Trophoblast cell (in vitro differentiated cells and primary cell): ENCODE results near the gene EFCAB11.
"Not testable (repeated sequence)": the region's sequence is repeated elsewhere in the genome, so short reads cannot be mapped to it uniquely, and the experiment has no call there.

Source experiments
- DNase-seq, 2 donors: peaks; one replicate each; pipeline ENCODE4 v3.0.0-alpha.2; 2016
- H2AFZ ChIP-seq: 2 replicates; pipeline ENCODE4 v1.6.1; 2013; ENCODE audit warnings: low read length, moderate library complexity, mild to moderate bottlenecking; ENCODE audit not compliant: insufficient read depth, poor library complexity
- H2AK5ac ChIP-seq: 2 replicates; pipeline ENCODE4 v1.6.1; 2013; ENCODE audit warnings: mild to moderate bottlenecking, low read length
- H2BK120ac ChIP-seq: 2 replicates; pipeline ENCODE4 v1.6.1; 2013; ENCODE audit warnings: low read length, mild to moderate bottlenecking, moderate library complexity; ENCODE audit not compliant: insufficient read depth, poor library complexity
- H2BK12ac ChIP-seq: 2 replicates; pipeline ENCODE4 v1.6.1; 2013; ENCODE audit warnings: mild to moderate bottlenecking, low read length, moderate library complexity
- H2BK5ac ChIP-seq: 2 replicates; pipeline ENCODE4 v1.6.1; 2013; ENCODE audit warnings: low read length, low read depth, moderate library complexity, mild to moderate bottlenecking; ENCODE audit not compliant: poor library complexity
- H3K14ac ChIP-seq: 2 replicates; pipeline ENCODE4 v1.6.1; 2013; ENCODE audit warnings: mild to moderate bottlenecking, low read length
- H3K18ac ChIP-seq: 2 replicates; pipeline ENCODE4 v1.6.1; 2013; ENCODE audit warnings: mild to moderate bottlenecking, low read length
- H3K23ac ChIP-seq: 2 replicates; pipeline ENCODE4 v1.6.1; 2013; ENCODE audit warnings: low read length
- H3K27ac ChIP-seq: 2 replicates; pipeline ENCODE4 v1.5.1; 2013; ENCODE audit warnings: low read depth, mild to moderate bottlenecking, inconsistent platforms, low read length, moderate library complexity
- H3K27me3 ChIP-seq: 2 replicates; pipeline ENCODE4 v1.6.1; 2013; ENCODE audit warnings: inconsistent platforms, mild to moderate bottlenecking, low read length, moderate library complexity; ENCODE audit not compliant: insufficient read depth
- H3K36me3 ChIP-seq, 2 experiments: 1 replicate in 1 of 2; 2 replicates in 1 of 2; pipeline ENCODE4 v1.6.1; 2013; ENCODE audit warnings: low read length in 2 of 2, mild to moderate bottlenecking in 2 of 2, moderate library complexity in 1 of 2; ENCODE audit not compliant: insufficient read depth in 2 of 2, control insufficient read depth in 1 of 2
- H3K4ac ChIP-seq: 2 replicates; pipeline ENCODE4 v1.6.1; 2013; ENCODE audit warnings: low read depth, mild to moderate bottlenecking, low read length, moderate library complexity
- H3K4me1 ChIP-seq, 2 experiments: 1 replicate in 1 of 2; 2 replicates in 1 of 2; pipeline ENCODE4 v1.6.1; 2013; ENCODE audit warnings: low read length in 2 of 2, mild to moderate bottlenecking in 2 of 2, moderate library complexity in 1 of 2; ENCODE audit not compliant: insufficient read depth in 2 of 2, control insufficient read depth in 1 of 2
- H3K4me2 ChIP-seq: 2 replicates; pipeline ENCODE4 v1.6.1; 2013; ENCODE audit warnings: inconsistent platforms, mild to moderate bottlenecking, low read length, moderate library complexity
- H3K4me3 ChIP-seq: 2 replicates; pipeline ENCODE4 v1.5.1; 2013; ENCODE audit warnings: mild to moderate bottlenecking, low read depth, low read length, inconsistent platforms
- H3K79me1 ChIP-seq: one replicate; pipeline ENCODE4 v1.6.1; 2013; ENCODE audit warnings: low read length
- H3K79me2 ChIP-seq: 2 replicates; pipeline ENCODE4 v1.6.1; 2013; ENCODE audit warnings: low read length, mild to moderate bottlenecking; ENCODE audit not compliant: control insufficient read depth, insufficient read depth, poor library complexity
- H3K9ac ChIP-seq: 2 replicates; pipeline ENCODE4 v1.6.1; 2013; ENCODE audit warnings: mild to moderate bottlenecking, low read length
- H3K9me3 ChIP-seq: 2 replicates; pipeline ENCODE4 v1.6.1; 2013; ENCODE audit warnings: low read depth, mild to moderate bottlenecking, control low read depth, inconsistent platforms, low read length; ENCODE audit not compliant: insufficient read depth
- H4K12ac ChIP-seq: 2 replicates; pipeline ENCODE4 v1.6.1; 2013; ENCODE audit warnings: low read depth, mild to moderate bottlenecking, low read length, moderate library complexity
- H4K8ac ChIP-seq: 2 replicates; pipeline ENCODE4 v1.6.1; 2013; ENCODE audit warnings: low read depth, mild to moderate bottlenecking, low read length, moderate library complexity
- H4K91ac ChIP-seq: one replicate; pipeline ENCODE4 v1.6.1; 2013; ENCODE audit warnings: low read depth, mild to moderate bottlenecking, low read length, moderate library complexity
- WGBS: extraction: QIAGEN DNeasy Blood & Tissue Kit; methylation state at CpG from one replicate; pipeline ENCODE4 v1.1.7; 2013; ENCODE audit warnings: missing lambda C conversion rate; ENCODE audit not compliant: insufficient read length, insufficient coverage; ENCODE audit errors: extremely low coverage; 5-methylcytosine and 5-hydroxymethylcytosine counted together

The EFCAB11 gene

DNA sequence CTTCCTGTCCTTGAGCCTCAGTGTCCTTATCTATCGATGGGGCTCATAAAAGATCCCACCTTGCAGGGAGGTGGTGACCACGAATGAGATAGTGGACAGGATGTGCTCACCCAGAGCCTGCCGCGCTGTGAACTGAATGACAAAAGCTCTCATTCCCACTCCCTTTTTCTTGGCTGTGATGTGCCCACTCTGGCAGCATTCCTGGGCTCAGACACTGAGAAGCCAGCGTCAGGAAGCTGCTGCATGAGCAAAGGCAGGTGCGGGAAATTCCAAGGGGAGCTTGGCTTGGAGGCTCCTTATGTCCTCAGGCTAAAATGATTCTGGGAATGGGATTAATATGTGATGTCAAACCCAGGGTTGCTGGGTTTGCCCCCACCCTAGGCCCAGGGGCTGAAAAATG is 61.6 kb downstream of the EFCAB11 start:
- Histone ChIP-seq H4K91ac (no peak overlapping the region), H3K4me3 (no peak overlapping the region), H3K27me3 (no peaks in the 10 kb centered on the region), H3K79me2 (no peaks in the 10 kb centered on the region), H2AK5ac (no peak overlapping the region), H2BK120ac (no peak overlapping the region), H4K12ac (no peak overlapping the region), H3K4ac (no peak overlapping the region), H3K4me2 (no peak overlapping the region), H4K8ac (no peak overlapping the region), H2AFZ (no peak overlapping the region), H3K9ac (no peak overlapping the region), H3K27ac (no peak overlapping the region), H3K79me1 (no peaks in the 10 kb centered on the region), H3K18ac (no peak overlapping the region), H3K9me3 (no peaks in the 10 kb centered on the region), H3K36me3 (peaks cover 0 to 2% of the 10 kb centered on the region in 2 experiments), H3K14ac (no peak overlapping the region), H2BK5ac (no peak overlapping the region), H3K4me1 (no peaks in the 10 kb centered on the region), H3K23ac (no peak overlapping the region), H2BK12ac (no peak overlapping the region)
- WGBS, result no CpG with 5 or more reads among the region's 6 CpGs
- no peak for DNase-seq

- H3K4me3 ChIP-seq, H3K79me1 ChIP-seq, H3K14ac ChIP-seq, H4K8ac ChIP-seq, H4K91ac ChIP-seq, H3K4ac ChIP-seq, H3K4me1 ChIP-seq, H2AFZ ChIP-seq, H4K12ac ChIP-seq, H3K79me2 ChIP-seq, H3K9me3 ChIP-seq, H3K27me3 ChIP-seq, H3K36me3 ChIP-seq, H2AK5ac ChIP-seq, H3K18ac ChIP-seq, DNase-seq, H3K9ac ChIP-seq, H3K27ac ChIP-seq, H2BK12ac ChIP-seq, H2BK5ac ChIP-seq, H3K4me2 ChIP-seq, H3K23ac ChIP-seq, H2BK120ac ChIP-seq: not testable (repeated sequence)
- no CpG with 5 or more reads among the region's 35 CpGs for WGBS
Observed at GRCh38 chr14:89891721-89892120, 62.8 kb downstream of the EFCAB11 start.

GRCh38 chr14:89891055-89891454 is 63.5 kb downstream of the EFCAB11 start:
- H4K12ac ChIP-seq, result no peak overlapping the region
- no CpG with 5 or more reads among the region's 1 CpG for WGBS

GRCh38 chr14:89890589-89890988 is 63.9 kb downstream of the EFCAB11 start:
- no peak overlapping the region for H3K4me3 ChIP-seq
- H3K14ac ChIP-seq, result no peak overlapping the region
- H3K9ac ChIP-seq, result no peak overlapping the region
- H3K36me3 ChIP-seq, result peaks cover 0 to 2% of the 10 kb centered on the region in 2 experiments
- no peak overlapping the region for H2BK12ac ChIP-seq
- WGBS, result no CpG with 5 or more reads among the region's 4 CpGs
- H4K8ac ChIP-seq, result no peak overlapping the region
- no peak overlapping the region for H3K23ac ChIP-seq
- H3K79me1 ChIP-seq, result no peaks in the 10 kb centered on the region
- no peak overlapping the region for H3K4me2 ChIP-seq
- no peak overlapping the region for H3K18ac ChIP-seq
- H2AK5ac ChIP-seq, result no peak overlapping the region
- H3K4me1 ChIP-seq, result no peaks in the 10 kb centered on the region
- no peaks in the 10 kb centered on the region for H3K79me2 ChIP-seq
- H3K27me3 ChIP-seq, result no peaks in the 10 kb centered on the region
- no peaks in the 10 kb centered on the region for H3K9me3 ChIP-seq
- no peak overlapping the region for H4K91ac ChIP-seq
- H2BK5ac ChIP-seq, result no peak overlapping the region
- no peak overlapping the region for H4K12ac ChIP-seq
- no peak for DNase-seq
- no peak overlapping the region for H2BK120ac ChIP-seq
- no peak overlapping the region for H3K4ac ChIP-seq
- H3K27ac ChIP-seq, result no peak overlapping the region
- H2AFZ ChIP-seq, result no peak overlapping the region

More at GRCh38 chr14:89891055-89891454, 63.5 kb downstream of the EFCAB11 start:
- no peak overlapping the region for H3K27ac ChIP-seq
- H2BK5ac ChIP-seq, result no peak overlapping the region
- H3K36me3 ChIP-seq, result peaks cover 0 to 2% of the 10 kb centered on the region in 2 experiments
- no peak overlapping the region for H4K8ac ChIP-seq
- no peak overlapping the region for H2AFZ ChIP-seq
- H3K4me1 ChIP-seq, result no peaks in the 10 kb centered on the region
- no peaks in the 10 kb centered on the region for H3K79me1 ChIP-seq
- no peak for DNase-seq
- no peak overlapping the region for H3K18ac ChIP-seq
- no peak overlapping the region for H2AK5ac ChIP-seq
- no peaks in the 10 kb centered on the region for H3K27me3 ChIP-seq
- no peak overlapping the region for H2BK120ac ChIP-seq
- no peaks in the 10 kb centered on the region for H3K79me2 ChIP-seq
- H3K4me2 ChIP-seq, result no peak overlapping the region
- no peak overlapping the region for H2BK12ac ChIP-seq
- no peak overlapping the region for H3K4me3 ChIP-seq
- no peak overlapping the region for H3K14ac ChIP-seq
- H4K91ac ChIP-seq, result no peak overlapping the region
- H3K9ac ChIP-seq, result no peak overlapping the region
- no peaks in the 10 kb centered on the region for H3K9me3 ChIP-seq
- no peak overlapping the region for H3K23ac ChIP-seq
- no peak overlapping the region for H3K4ac ChIP-seq
